AG09309 (cell line): Measurements from ENCODE around the gene LRRC4C.

Experiments used
- DNase-seq: peaks from one replicate; pipeline ENCODE4 v3.0.0-alpha.2; 2010; ENCODE audit warnings: low read depth
- H3K4me3 ChIP-seq: 2 replicates; pipeline ENCODE4 v1.5.1; 2011; ENCODE audit warnings: mild to moderate bottlenecking, low read depth, low read length, moderate library complexity; ENCODE audit not compliant: control insufficient read depth
- TF ChIP-seq, protein P1 (sequence below): IDR thresholded peaks from 2 replicates; pipeline ENCODE4 v1.5.1; 2011; ENCODE audit warnings: mild to moderate bottlenecking, low read depth, low read length, inconsistent platforms; ENCODE audit not compliant: insufficient read depth, control insufficient read depth; ENCODE audit errors: missing control alignments

LRRC4C gene

DNA sequence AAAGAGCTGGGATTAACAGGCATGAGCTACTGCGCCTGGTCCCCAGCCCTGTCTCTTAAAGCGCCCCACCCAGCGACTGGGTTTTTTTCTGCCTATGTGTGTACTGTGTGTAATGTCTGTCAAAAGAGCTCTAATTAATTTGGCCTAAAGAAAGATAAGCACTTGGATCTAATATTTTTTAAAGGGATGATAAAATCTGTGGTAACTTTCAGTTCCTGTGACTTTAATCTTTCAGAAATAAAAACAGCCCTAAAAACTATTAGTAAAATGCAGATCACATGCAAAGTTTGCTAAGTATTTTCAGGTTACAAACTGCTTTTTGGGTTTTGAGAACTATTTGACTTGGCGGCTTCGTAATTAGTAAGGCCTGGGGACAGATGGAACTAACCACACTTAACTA lies 1358.7 kb downstream of the LRRC4C start:
- no peak overlapping the region for H3K4me3 ChIP-seq
- TF ChIP-seq, protein P1, sequence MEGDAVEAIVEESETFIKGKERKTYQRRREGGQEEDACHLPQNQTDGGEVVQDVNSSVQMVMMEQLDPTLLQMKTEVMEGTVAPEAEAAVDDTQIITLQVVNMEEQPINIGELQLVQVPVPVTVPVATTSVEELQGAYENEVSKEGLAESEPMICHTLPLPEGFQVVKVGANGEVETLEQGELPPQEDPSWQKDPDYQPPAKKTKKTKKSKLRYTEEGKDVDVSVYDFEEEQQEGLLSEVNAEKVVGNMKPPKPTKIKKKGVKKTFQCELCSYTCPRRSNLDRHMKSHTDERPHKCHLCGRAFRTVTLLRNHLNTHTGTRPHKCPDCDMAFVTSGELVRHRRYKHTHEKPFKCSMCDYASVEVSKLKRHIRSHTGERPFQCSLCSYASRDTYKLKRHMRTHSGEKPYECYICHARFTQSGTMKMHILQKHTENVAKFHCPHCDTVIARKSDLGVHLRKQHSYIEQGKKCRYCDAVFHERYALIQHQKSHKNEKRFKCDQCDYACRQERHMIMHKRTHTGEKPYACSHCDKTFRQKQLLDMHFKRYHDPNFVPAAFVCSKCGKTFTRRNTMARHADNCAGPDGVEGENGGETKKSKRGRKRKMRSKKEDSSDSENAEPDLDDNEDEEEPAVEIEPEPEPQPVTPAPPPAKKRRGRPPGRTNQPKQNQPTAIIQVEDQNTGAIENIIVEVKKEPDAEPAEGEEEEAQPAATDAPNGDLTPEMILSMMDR: no peak
- DNase-seq: no peak

GRCh38 chr11:40100162-40100553 lies 1359.3 kb downstream of the LRRC4C start:
- TF ChIP-seq, protein P1: no peak
- no peak overlapping the region for H3K4me3 ChIP-seq
- DNase-seq: no peak

DNA sequence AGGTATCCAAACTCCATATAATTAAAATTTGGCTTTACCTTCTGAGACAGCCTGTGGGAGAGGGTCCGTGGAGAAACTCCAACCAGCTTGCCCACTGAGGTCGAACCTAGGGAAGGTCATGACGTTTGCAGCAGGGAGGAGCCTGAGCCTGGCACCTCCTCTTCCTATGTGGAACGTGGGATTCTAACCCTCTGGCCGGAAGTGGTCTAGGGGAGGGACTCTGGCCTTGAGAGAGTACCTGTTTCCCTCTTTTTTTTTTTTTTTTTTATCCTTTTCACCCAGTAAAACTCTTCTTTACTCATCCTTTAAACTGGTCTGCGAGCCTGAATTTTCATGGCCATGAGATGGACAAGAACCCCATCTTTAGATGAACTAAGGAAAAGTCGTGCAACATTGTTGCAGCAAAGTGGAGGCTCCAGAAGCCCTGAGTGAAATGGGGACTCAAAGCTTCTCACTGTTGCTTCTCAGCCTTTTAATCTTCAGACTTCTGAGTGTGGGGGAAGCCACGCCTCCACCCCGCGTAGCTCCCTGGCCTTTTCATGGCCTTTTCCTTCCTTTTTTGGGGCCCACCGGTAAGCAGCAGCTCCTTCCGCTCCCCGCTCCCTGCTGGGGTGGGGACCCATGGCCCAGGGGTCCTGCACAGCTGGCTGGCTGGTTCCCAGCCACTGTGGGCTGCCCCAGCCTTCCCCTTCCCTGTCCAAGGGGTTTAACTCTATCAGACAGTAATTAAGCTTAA lies 1359.9 kb downstream of the LRRC4C start:
- DNase-seq: no peak
- TF ChIP-seq, protein P1: no peak
- H3K4me3 ChIP-seq: no peak overlapping the region

- no peak overlapping the region for H3K4me3 ChIP-seq
- TF ChIP-seq, protein P1: no peak
- DNase-seq: no peak
Measured at GRCh38 chr11:40095446-40095845, 1364.0 kb downstream of the LRRC4C start.

DNA sequence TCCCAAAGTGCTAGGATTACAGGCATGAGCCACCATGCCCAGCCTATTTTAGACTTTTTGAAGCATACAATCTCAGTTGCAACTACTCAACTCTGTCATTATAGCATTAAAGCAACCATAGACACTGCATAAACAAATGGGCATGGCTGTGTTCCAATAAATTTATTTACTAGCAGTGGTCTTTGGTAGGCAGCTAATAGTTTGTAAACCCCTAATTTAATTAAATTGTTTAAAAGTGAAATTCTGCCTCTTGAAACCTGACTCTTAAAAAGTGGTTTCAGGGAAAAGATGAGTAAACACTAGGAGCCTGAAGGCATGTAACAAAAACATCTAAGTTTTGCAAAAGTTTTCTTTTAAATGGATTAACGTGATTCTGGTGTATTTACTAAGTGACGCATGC lies 1364.5 kb downstream of the LRRC4C start:
- DNase-seq: no peak
- TF ChIP-seq, protein P1: no peak
- H3K4me3 ChIP-seq: no peak overlapping the region

DNA sequence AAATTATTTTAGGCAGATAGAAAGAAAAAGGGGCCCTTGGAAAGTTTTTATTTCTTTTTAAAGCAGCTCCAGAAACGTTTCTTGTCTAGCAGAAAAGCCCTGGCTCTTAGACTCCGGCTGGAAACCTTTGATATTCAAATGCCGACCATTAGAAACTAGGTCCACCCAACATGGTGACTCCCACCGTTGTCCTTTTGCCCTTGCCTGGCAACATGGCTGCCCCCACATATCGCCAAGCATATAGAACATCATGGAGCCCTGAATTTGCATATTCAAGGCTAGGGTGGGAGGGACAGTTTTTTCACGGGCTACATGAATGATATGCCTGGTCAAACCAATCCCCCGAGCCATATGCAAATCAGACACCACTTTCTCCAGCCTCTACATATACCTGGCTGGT lies 1379.0 kb downstream of the LRRC4C start:
- H3K4me3 ChIP-seq: no peak overlapping the region
- DNase-seq: no peak
- TF ChIP-seq, protein P1: no peak
